Heart left ventricle (tissue), 16 donors: Measurements from ENCODE around the gene RCBTB2. TPM values are rescaled to one million over a fixed set of nuclear protein-coding genes. Genes with fewer than 3 reads are reported as not detected.

ENCODE experiments used
- ATAC-seq, 4 donors: fragments of 200-7000 bp; cut with Tn5 transposase; one replicate each; pipeline ENCODE4 v1.9.1; 2020 to 2022; ENCODE audit warnings: moderate library complexity in 4 of 4, mild to moderate bottlenecking in 3 of 4, moderate number of reproducible peaks in 1 of 4
- DNase-seq, 5 donors: peaks; one replicate each; pipeline ENCODE4 v3.0.0-alpha.2; 2020
- H3K27ac ChIP-seq, 12 donors: fragments of 200-600 bp; sonication (generic) in 4 of 12; one replicate each; pipeline versions ENCODE4 v1.5.0 to v1.8.0; 2016 to 2022; ENCODE audit warnings: mild to moderate bottlenecking in 2 of 12
- H3K27me3 ChIP-seq, 9 donors: fragments of 200-600 bp; sonication (generic) in 2 of 9; one replicate each; pipeline versions ENCODE4 v1.5.1 to v1.8.0; 2016 to 2022; ENCODE audit warnings: mild to moderate bottlenecking in 3 of 9
- H3K36me3 ChIP-seq, 9 donors: fragments of 200-600 bp; sonication (generic) in 2 of 9; one replicate each; pipeline versions ENCODE4 v1.5.0 to v1.8.0; 2018 to 2022; ENCODE audit warnings: mild to moderate bottlenecking in 2 of 9
- H3K4me1 ChIP-seq, 12 donors: fragments of 200-600 bp; sonication (generic) in 4 of 12; one replicate each; pipeline versions ENCODE4 v1.5.0 to v1.8.0; 2016 to 2022; ENCODE audit warnings: mild to moderate bottlenecking in 3 of 12
- H3K4me3 ChIP-seq, 12 donors: fragments of 200-600 bp; sonication (generic) in 4 of 12; one replicate each; pipeline versions ENCODE4 v1.5.0 to v1.8.0; 2017 to 2022; ENCODE audit warnings: mild to moderate bottlenecking in 9 of 12, moderate library complexity in 4 of 12
- H3K9me3 ChIP-seq, 12 donors: fragments of 200-600 bp; sonication (generic) in 4 of 12; one replicate each; pipeline versions ENCODE4 v1.5.0 to v1.8.0; 2016 to 2022; ENCODE audit warnings: mild to moderate bottlenecking in 1 of 12
- POLR2A ChIP-seq, 2 donors: fragments of 450-650 bp; IDR thresholded peaks; one replicate each; pipeline ENCODE4 v1.6.1; 2017; ENCODE audit warnings: antibody characterized with exemption in 2 of 2, mild to moderate bottlenecking in 2 of 2, moderate library complexity in 2 of 2
- WGBS, 4 donors: extraction: QIAGEN DNeasy Blood & Tissue Kit in 2 of 4; methylation state at CpG; one replicate each; pipeline versions ENCODE4 v1.1.5 to v1.1.7; 2013 to 2018; 5-methylcytosine and 5-hydroxymethylcytosine counted together
- intact Hi-C, 10 donors: fragments of 100-400 bp; cut with DNase I; formaldehyde crosslinking; loops; one replicate each; pipeline versions ENCODE4 v1.11.1 to v1.14.2; 2022
- polyA plus RNA-seq, 2 donors: library from polyadenylated mRNA; stranded (reverse); fragments of 200-250 nt; gene quantifications; one replicate each; pipeline ENCODE4 v1.2.3, GENCODE V29; 2013
- total RNA-seq, 9 donors: library from RNA; depleted of rRNA in 2 of 9; stranded (reverse); fragments of >200 nt in 2 of 9; fragmentation: NEBNext Ultra II Directional in 3 of 9; extraction: Animal tissue kit (Norgen Biotek cat#: 25700) in 3 of 9; gene quantifications; one replicate each; pipeline versions ENCODE4 v1.1.0 to v1.2.4, GENCODE V29; 2016 to 2023
- TF ChIP-seq, protein P1 (sequence below), 12 donors: fragments of 200-600 bp; sonication (generic) in 4 of 12; IDR thresholded peaks; one replicate each; pipeline versions ENCODE4 v1.5.0 to v1.8.0; 2018 to 2022; ENCODE audit warnings: antibody characterized with exemption in 12 of 12, mild to moderate bottlenecking in 5 of 12
- donor health status: ischemic (EF 13 %, LVEDD 7.1; RV severe dilation, severe dysfunction).
- donor health status: healthy with polysubstance abuse.
- donor health status: DM: no; HTN: yes; CAD: no.
- donor health status: DM: no; HTN: no; CAD: no.
- donor health status: ischemic (EF 25% LVEDD 6.9; RV normal size, moderate dysfunction).
- donor health status: ischemic (EF 25% LVEDD 5.7; RV mildly dilated, moderate dysfunction).
- donor health status: healthy.
- donor health status: DM: yes; HTN: yes; CAD: no.
- donor health status: ischemic (EF 35%, LVEDD 5.7; RV mildly dilated, moderate dysfunction).
- donor health status: nonischemic (EF 11% LVEDD 7.7; RV severe dilation, severe dysfunction).
- donor health status: DM: yes; HTN: yes; CAD: no.
- donor health status: PGD.
- donor health status: ischemic (EF 29% LVEDD 5.4; RV normal size, mild dysfunction).
- donor health status: nonischemic (EF 23%, LVEDD 6.1; RV moderate dilation, normal function).

The RCBTB2 gene
- total and polyA plus RNA-seq, 11 donors = 5.9 to 16.2 (median 11.5) TPM

DNA sequence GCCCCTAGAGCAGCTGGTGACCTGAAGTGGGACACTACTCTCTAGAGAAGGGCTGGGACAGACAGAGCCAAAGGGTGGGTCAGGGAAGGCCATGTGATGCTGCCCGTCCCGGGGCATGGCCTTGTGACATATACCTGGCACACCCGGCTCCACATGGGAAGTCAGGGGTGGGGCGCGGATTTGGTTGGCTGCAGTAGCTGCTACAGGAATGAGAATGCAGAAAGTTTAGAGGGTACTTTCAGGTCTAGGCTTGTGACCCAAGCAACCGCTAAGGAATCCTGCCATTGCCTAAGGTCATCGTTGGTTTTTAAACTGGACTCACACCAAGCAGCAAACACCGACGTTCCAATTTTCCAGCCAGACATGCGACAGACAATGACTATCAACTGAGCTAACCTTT, 25.9 kb downstream of the RCBTB2 start:
- intact Hi-C loops = loop anchor here in 3 of 10 donors (5.0 to 10.0 kb wide), 4 partner anchors 65 to 105 kb away; partner anchors contain the start of gene LPAR6 (in 1 of the 3)
- no peak for TF ChIP-seq POLR2A (IDR thresholded peaks at IDR 0.05)
- TF ChIP-seq, protein P1, sequence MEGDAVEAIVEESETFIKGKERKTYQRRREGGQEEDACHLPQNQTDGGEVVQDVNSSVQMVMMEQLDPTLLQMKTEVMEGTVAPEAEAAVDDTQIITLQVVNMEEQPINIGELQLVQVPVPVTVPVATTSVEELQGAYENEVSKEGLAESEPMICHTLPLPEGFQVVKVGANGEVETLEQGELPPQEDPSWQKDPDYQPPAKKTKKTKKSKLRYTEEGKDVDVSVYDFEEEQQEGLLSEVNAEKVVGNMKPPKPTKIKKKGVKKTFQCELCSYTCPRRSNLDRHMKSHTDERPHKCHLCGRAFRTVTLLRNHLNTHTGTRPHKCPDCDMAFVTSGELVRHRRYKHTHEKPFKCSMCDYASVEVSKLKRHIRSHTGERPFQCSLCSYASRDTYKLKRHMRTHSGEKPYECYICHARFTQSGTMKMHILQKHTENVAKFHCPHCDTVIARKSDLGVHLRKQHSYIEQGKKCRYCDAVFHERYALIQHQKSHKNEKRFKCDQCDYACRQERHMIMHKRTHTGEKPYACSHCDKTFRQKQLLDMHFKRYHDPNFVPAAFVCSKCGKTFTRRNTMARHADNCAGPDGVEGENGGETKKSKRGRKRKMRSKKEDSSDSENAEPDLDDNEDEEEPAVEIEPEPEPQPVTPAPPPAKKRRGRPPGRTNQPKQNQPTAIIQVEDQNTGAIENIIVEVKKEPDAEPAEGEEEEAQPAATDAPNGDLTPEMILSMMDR (IDR thresholded peaks at IDR 0.05) = no peak
- 70 to 82% (median 76%) methylated on average over 10 of the region's 10 CpGs for WGBS, 4 donors
- Histone ChIP-seq H3K9me3 (no peaks in the 10 kb centered on the region), H3K36me3 (peaks cover 0 to 25% (median 5%) of the 10 kb centered on the region in 9 donors), H3K4me3 (no peak overlapping the region), H3K4me1 (peaks cover 0 to 77% (median 34%) of the 10 kb centered on the region in 12 donors), H3K27me3 (no peaks in the 10 kb centered on the region), H3K27ac (peak overlapping the region in 11 of 12 donors; percentile 62 to 96 (median 83))
- DNase-seq (peak in 2 of 5 donors; percentile 40 to 69), ATAC-seq (peak in 2 of 4 donors; percentile 12 to 32)

DNA sequence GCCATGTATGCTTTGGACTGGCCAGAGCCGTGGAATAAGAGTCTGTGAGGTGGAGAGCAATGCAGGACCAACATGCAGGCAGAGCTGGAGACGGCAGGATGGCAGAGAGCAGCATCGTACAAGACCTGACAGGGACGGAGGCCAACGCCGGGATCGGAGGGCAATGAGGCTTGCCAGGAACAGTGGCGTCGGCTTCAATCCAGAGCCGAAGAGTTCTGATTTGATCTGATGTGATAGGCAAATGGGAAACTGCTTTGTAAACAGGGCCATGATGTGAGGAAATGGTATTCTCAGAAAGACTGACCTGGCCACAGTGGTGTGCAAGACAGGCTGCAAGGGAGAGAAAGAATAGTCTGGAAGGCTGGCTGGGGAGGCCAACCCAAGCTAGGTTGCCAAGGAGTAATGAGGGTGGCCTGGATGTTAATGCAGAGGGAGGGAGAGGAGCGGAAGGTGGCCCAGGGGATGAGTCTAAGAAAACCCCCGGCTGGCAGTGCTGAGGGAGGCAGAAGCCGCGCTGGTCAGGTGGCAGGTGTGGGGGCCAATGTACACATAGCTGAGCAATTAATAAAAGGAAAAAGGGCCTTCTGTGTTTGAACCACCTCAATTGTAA, 26.7 kb downstream of the RCBTB2 start:
- TF ChIP-seq POLR2A (IDR thresholded peaks at IDR 0.05) = no peak
- TF ChIP-seq, protein P1 (IDR thresholded peaks at IDR 0.05) = no peak
- intact Hi-C loops = loop anchor here in 3 of 10 donors (5.0 to 10.0 kb wide), 4 partner anchors 66 to 104 kb away; partner anchors contain the start of gene LPAR6 (in 1 of the 3)
- Histone ChIP-seq H3K27ac (peak overlapping the region; percentile 62 to 96 (median 82)), H3K27me3 (no peaks in the 10 kb centered on the region), H3K4me3 (peak overlapping the region in 7 of 12 donors; percentile 1 to 27 (median 19)), H3K4me1 (peaks cover 0 to 79% (median 32%) of the 10 kb centered on the region in 12 donors), H3K36me3 (peaks cover 0 to 22% (median 7%) of the 10 kb centered on the region in 9 donors), H3K9me3 (no peaks in the 10 kb centered on the region)
- peak; percentile 16 to 50 (median 24) for ATAC-seq
- peak in 2 of 5 donors; percentile 28 to 67 for DNase-seq
- WGBS, 4 donors = 65 to 76% (median 68%) methylated on average over 14 of the region's 14 CpGs

DNA sequence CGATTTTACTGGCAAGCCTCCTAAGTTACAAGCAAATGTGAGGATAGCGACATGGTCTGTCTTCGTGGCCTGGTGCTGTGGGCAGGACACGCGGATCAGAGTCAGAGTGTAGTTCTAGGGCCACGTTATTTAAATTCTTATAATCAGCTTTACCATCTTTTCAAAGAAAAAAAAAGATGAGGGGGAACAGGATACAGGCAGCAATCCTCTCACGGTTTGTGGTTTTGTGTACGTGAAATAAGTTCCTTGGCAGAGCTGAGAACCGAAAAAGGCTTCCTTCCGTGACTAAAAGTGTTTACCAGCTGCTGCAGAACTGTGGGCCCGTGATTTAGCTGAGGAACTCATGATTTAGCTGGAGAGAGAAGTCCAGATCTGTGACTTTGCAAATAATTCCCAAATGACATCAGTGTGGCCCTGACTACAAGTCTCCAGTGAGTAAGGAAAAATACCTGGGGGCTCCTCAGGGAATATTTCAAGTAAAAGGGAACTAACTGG, 27.2 kb downstream of the RCBTB2 start:
- peak in 4 of 5 donors; percentile 47 to 70 (median 62) for DNase-seq
- TF ChIP-seq POLR2A (IDR thresholded peaks at IDR 0.05) = no peak
- TF ChIP-seq, protein P1 (IDR thresholded peaks at IDR 0.05) = no peak
- ATAC-seq = peak; percentile 69 to 84 (median 72)
- Histone ChIP-seq H3K27me3 (no peaks in the 10 kb centered on the region), H3K36me3 (peaks cover 0 to 26% (median 11%) of the 10 kb centered on the region in 9 donors), H3K4me1 (peaks cover 0 to 79% (median 29%) of the 10 kb centered on the region in 12 donors), H3K9me3 (no peaks in the 10 kb centered on the region), H3K27ac (peak overlapping the region; percentile 62 to 96 (median 82)), H3K4me3 (peak overlapping the region in 7 of 12 donors; percentile 1 to 30 (median 23))
- WGBS, 4 donors = 51 to 58% (median 56%) methylated on average over 11 of the region's 11 CpGs
- intact Hi-C loops = loop anchor here in 3 of 10 donors (5.0 to 10.0 kb wide), 4 partner anchors 67 to 103 kb away; partner anchors contain the start of gene LPAR6 (in 1 of the 3)

DNA sequence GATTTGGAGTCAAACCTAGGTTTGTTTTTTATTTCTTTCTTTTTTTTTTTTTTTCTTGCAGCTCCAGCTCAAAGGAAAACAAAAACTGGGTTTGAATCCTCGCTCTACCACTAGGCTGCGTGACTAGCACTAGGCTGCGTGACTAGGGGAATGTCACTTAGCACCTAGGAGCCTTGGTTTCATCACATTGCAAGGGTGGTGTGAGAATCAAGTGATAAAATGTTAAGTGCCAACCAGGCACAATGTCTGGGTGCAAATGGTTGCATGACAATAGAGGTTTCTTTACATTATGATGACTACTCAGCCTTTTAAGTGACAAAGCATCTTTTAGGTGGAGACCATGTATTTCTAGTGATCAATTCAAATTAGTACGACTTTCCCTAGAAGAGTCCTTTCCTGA, 27.9 kb downstream of the RCBTB2 start:
- 76 to 79% (median 78%) methylated on average over 4 of the region's 4 CpGs for WGBS, 4 donors
- no peak for DNase-seq
- H3K36me3 ChIP-seq = peaks cover 0 to 23% (median 11%) of the 10 kb centered on the region in 9 donors
- intact Hi-C loops = loop anchor here in 3 of 10 donors (5.0 to 10.0 kb wide), 4 partner anchors 67 to 103 kb away; partner anchors contain the start of gene LPAR6 (in 1 of the 3)
- peak overlapping the region in 11 of 12 donors; percentile 62 to 96 (median 83) for H3K27ac ChIP-seq
- H3K9me3 ChIP-seq = no peaks in the 10 kb centered on the region
- no peaks in the 10 kb centered on the region for H3K27me3 ChIP-seq
- TF ChIP-seq, protein P1 (IDR thresholded peaks at IDR 0.05) = no peak
- TF ChIP-seq POLR2A (IDR thresholded peaks at IDR 0.05) = no peak
- no peak for ATAC-seq
- H3K4me1 ChIP-seq = peaks cover 0 to 79% (median 23%) of the 10 kb centered on the region in 12 donors
- peak overlapping the region in 1 of 12 donors; percentile 30 for H3K4me3 ChIP-seq
